Measurements from ENCODE around the gene JAK2. TPM values are rescaled to one million over a fixed set of nuclear protein-coding genes. Genes with fewer than 3 reads are reported as not detected.

Gene JAK2
- total RNA-seq, 3 donors from 2014 or later: 28.8 to 46.9 (median 35.4) TPM

DNA sequence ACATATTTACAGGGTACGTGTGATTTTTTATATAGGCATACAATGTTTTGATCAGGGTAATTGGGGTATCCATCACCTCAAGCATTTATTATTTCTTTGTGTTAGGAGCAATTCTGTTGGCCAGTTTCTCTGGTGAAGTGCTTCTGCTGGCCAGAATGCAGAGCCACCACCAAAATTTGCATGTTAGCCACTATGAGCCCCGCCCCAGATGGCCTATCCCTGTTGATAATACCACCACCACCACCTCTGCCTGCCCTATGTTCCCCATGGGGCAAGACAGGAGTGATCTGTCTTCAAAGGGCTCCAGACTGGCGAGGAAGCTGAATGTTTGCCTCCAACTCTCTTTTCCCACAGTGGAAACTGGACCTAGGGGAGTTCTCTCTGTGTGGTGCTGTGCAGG lies 26.0 kb upstream of the JAK2 start:
- intact Hi-C loops (cut with DNase I; ENCODE audit: low total_unique reads): no loop called here
- DNase-seq (ENCODE audit: low spot score in 2 of 2): no peak
- Histone ChIP-seq H3K4me3 (no peak overlapping the region), H3K36me3 (no peaks in the 10 kb centered on the region), H3K4me1 (no peaks in the 10 kb centered on the region), H3K9me3 (peaks cover 0 to 6% of the 10 kb centered on the region in 2 donors), H3K27ac (no peak overlapping the region), H3K27me3 (no peaks in the 10 kb centered on the region)
- TF ChIP-seq, protein P1, sequence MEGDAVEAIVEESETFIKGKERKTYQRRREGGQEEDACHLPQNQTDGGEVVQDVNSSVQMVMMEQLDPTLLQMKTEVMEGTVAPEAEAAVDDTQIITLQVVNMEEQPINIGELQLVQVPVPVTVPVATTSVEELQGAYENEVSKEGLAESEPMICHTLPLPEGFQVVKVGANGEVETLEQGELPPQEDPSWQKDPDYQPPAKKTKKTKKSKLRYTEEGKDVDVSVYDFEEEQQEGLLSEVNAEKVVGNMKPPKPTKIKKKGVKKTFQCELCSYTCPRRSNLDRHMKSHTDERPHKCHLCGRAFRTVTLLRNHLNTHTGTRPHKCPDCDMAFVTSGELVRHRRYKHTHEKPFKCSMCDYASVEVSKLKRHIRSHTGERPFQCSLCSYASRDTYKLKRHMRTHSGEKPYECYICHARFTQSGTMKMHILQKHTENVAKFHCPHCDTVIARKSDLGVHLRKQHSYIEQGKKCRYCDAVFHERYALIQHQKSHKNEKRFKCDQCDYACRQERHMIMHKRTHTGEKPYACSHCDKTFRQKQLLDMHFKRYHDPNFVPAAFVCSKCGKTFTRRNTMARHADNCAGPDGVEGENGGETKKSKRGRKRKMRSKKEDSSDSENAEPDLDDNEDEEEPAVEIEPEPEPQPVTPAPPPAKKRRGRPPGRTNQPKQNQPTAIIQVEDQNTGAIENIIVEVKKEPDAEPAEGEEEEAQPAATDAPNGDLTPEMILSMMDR (IDR thresholded peaks at IDR 0.05): no peak
- TF ChIP-seq POLR2A (IDR thresholded peaks at IDR 0.05) (no peak), POLR2AphosphoS5 (IDR thresholded peaks at IDR 0.05) (no peak)

DNA sequence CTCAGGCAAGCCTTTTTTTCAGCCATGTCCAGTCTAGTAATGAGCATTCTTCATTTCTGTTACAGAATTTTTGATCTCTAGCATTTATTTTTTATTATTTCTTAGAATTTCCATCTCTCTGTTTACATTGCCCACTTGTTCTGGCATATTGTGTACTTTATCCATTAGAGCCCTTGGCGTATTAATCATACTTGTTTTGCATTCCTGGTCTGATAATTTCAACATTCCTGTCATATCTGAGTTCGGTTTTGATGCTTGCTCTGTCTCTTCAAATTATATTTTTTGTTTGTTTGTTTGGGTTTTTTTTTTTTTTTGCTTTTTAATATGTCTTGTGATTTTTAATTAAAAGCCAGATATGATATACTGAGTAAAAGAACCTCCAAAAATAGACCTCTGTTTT lies 23.0 kb upstream of the JAK2 start:
- H3K27ac ChIP-seq: no peak overlapping the region
- intact Hi-C loops (cut with DNase I; ENCODE audit: low total_unique reads): no loop called here
- no peak overlapping the region for H3K4me3 ChIP-seq
- H3K4me1 ChIP-seq: no peaks in the 10 kb centered on the region
- H3K9me3 ChIP-seq: peaks cover 0 to 6% of the 10 kb centered on the region in 2 donors
- no peak for DNase-seq (ENCODE audit: low spot score in 2 of 2)
- TF ChIP-seq, protein P1 (IDR thresholded peaks at IDR 0.05): no peak
- TF ChIP-seq POLR2AphosphoS5 (IDR thresholded peaks at IDR 0.05) (no peak), POLR2A (IDR thresholded peaks at IDR 0.05) (no peak)
- H3K36me3 ChIP-seq: no peaks in the 10 kb centered on the region
- H3K27me3 ChIP-seq: no peaks in the 10 kb centered on the region

DNA sequence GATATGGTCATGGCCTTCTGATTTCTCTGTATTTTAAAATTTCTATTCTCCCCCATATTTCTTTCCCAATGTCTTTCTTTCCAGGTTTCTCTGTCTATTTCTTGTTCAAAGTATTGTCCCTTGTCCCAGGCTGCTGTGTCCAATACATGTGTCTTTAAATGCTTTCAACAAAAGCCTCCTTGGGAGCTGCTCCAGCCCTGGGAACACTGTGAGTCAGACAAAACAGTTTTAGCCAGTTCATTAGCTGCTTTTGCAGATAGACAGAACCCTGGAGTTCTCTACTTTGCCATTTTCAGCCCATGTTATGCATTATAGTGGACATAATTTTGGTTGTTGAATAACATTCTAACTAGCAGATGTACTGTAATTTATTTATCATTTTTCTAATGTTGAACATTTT lies 20.5 kb upstream of the JAK2 start:
- H3K9me3 ChIP-seq: peaks cover 0 to 6% of the 10 kb centered on the region in 2 donors
- H3K36me3 ChIP-seq: no peaks in the 10 kb centered on the region
- H3K27me3 ChIP-seq: no peaks in the 10 kb centered on the region
- TF ChIP-seq POLR2A (IDR thresholded peaks at IDR 0.05) (no peak), POLR2AphosphoS5 (IDR thresholded peaks at IDR 0.05) (no peak)
- TF ChIP-seq, protein P1 (IDR thresholded peaks at IDR 0.05): no peak
- H3K4me3 ChIP-seq: no peak overlapping the region
- DNase-seq (ENCODE audit: low spot score in 2 of 2): no peak
- intact Hi-C loops (cut with DNase I; ENCODE audit: low total_unique reads): no loop called here
- no peak overlapping the region for H3K27ac ChIP-seq
- H3K4me1 ChIP-seq: no peaks in the 10 kb centered on the region

DNA sequence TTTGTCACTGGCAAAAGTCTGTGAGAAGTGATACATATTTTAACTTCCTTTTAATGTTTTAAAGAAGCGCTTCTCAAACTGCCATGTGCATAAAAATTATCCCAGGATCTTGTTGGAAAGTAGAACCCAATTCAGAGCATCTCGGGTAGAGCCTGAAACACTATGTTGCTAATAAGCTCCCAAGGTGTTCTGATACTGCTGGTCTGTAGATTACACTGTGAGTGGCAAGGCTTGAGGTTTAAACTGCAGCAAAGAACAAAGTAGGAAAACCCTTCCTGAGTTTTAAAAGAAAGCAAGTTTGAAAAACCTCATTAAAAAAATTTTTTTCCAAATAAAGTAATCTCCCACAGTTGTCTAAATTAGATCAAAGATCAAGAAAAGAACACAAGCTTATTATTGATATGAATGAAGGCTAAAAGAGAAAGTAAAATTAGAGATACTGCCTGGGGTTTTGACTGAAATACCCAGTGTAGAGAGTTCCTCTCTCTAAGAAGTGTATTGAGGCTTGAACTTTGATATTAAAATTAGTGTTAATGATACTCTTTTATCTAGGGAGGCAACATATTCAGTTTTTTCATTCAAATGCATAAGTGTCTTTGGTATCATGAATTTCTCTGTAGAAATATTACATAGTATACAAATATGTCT lies 19.8 kb upstream of the JAK2 start:
- Histone ChIP-seq H3K4me3 (no peak overlapping the region), H3K9me3 (peaks cover 0 to 6% of the 10 kb centered on the region in 2 donors), H3K27ac (no peak overlapping the region), H3K27me3 (no peaks in the 10 kb centered on the region), H3K36me3 (no peaks in the 10 kb centered on the region), H3K4me1 (no peaks in the 10 kb centered on the region)
- intact Hi-C loops (cut with DNase I; ENCODE audit: low total_unique reads): no loop called here
- DNase-seq (ENCODE audit: low spot score in 2 of 2): no peak
- TF ChIP-seq POLR2A (IDR thresholded peaks at IDR 0.05) (no peak), POLR2AphosphoS5 (IDR thresholded peaks at IDR 0.05) (no peak)

GRCh38 chr9:4967523-4967922 lies 17.5 kb upstream of the JAK2 start:
- no peak overlapping the region for H3K27ac ChIP-seq
- no peak for DNase-seq (ENCODE audit: low spot score in 2 of 2)
- intact Hi-C loops (cut with DNase I; ENCODE audit: low total_unique reads): no loop called here

More at GRCh38 chr9:4967523-4967922, 17.5 kb upstream of the JAK2 start:
- no peak overlapping the region for H3K4me3 ChIP-seq
- no peaks in the 10 kb centered on the region for H3K27me3 ChIP-seq
- peaks cover 0 to 6% of the 10 kb centered on the region in 2 donors for H3K9me3 ChIP-seq
- H3K36me3 ChIP-seq: no peaks in the 10 kb centered on the region
- H3K4me1 ChIP-seq: no peaks in the 10 kb centered on the region
- TF ChIP-seq POLR2A (IDR thresholded peaks at IDR 0.05): no peak
- no peak for TF ChIP-seq POLR2AphosphoS5 (IDR thresholded peaks at IDR 0.05)
- TF ChIP-seq, protein P1 (IDR thresholded peaks at IDR 0.05): no peak
